PC-3 (cell line): ENCODE results near the gene LTB4R.

Experiments used
- EZH2 ChIP-seq: fragments of 300-600 bp; sonication (generic); IDR thresholded peaks from one replicate; pipeline ENCODE4 v1.6.1; 2017; ENCODE audit warnings: antibody characterized with exemption, mild to moderate bottlenecking, low read length; ENCODE audit not compliant: unreplicated experiment
- EZH2phosphoT487 ChIP-seq: fragments of 300-600 bp; sonication (generic); IDR thresholded peaks from 2 replicates; pipeline ENCODE4 v1.6.1; 2018; ENCODE audit warnings: mild to moderate bottlenecking, antibody characterized with exemption, low read length, borderline replicate concordance
- TF ChIP-seq, protein P1 (sequence below): fragments of 300-600 bp; sonication (generic); conservative IDR thresholded peaks from 2 replicates; pipeline ENCODE4 v1.5.1; 2017; ENCODE audit warnings: antibody characterized with exemption, low read depth, mild to moderate bottlenecking, low read length

- TF ChIP-seq, protein P1, sequence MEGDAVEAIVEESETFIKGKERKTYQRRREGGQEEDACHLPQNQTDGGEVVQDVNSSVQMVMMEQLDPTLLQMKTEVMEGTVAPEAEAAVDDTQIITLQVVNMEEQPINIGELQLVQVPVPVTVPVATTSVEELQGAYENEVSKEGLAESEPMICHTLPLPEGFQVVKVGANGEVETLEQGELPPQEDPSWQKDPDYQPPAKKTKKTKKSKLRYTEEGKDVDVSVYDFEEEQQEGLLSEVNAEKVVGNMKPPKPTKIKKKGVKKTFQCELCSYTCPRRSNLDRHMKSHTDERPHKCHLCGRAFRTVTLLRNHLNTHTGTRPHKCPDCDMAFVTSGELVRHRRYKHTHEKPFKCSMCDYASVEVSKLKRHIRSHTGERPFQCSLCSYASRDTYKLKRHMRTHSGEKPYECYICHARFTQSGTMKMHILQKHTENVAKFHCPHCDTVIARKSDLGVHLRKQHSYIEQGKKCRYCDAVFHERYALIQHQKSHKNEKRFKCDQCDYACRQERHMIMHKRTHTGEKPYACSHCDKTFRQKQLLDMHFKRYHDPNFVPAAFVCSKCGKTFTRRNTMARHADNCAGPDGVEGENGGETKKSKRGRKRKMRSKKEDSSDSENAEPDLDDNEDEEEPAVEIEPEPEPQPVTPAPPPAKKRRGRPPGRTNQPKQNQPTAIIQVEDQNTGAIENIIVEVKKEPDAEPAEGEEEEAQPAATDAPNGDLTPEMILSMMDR, result no peak
- TF ChIP-seq EZH2 (no peak), EZH2phosphoT487 (no peak)
These were observed 36.9 kb downstream of the LTB4R start for GRCh38 chr14:24348186-24348585.
